ENCODE results near the gene MTCL1. TPM values are rescaled to one million over a fixed set of nuclear protein-coding genes. Genes with fewer than 3 reads are reported as not detected.

The MTCL1 gene
- total and polyA plus RNA-seq, 9 donors: 2.2 to 9.6 (median 6.5) TPM

DNA sequence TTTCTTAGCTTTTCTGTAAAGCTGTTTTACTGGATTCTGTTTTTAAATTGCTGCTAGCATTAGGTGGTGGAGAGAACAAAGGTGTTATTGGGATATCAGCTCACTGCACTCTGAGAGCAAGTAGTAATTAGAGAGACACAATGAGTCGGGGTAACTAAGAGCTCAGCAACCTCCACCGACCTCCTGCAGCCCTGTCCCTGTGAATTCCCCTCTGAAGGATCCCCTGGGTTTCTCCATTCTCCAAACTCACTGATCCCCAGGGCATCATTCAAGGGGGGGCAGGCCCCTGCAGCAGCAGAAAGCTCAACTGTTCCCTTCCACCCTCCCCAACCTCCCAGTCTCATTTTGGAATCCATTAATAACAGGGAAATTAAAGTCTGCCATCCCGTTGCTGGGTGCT, 73.0 kb downstream of the MTCL1 start:
- WGBS, 3 donors: 46 to 58% (median 58%) methylated on average over 3 of the region's 3 CpGs
- intact Hi-C loops (cut with DNase I): no loop called here
- Histone ChIP-seq H3K36me3 (no peaks in the 10 kb centered on the region), H3K9me3 (no peaks in the 10 kb centered on the region), H3K4me1 (ENCODE audit: insufficient read depth) (peaks cover 5% of the 10 kb centered on the region), H3K27me3 (no peaks in the 10 kb centered on the region), H3K27ac (no peak overlapping the region), H3K4me3 (no peak overlapping the region)
- TF ChIP-seq, protein P1, sequence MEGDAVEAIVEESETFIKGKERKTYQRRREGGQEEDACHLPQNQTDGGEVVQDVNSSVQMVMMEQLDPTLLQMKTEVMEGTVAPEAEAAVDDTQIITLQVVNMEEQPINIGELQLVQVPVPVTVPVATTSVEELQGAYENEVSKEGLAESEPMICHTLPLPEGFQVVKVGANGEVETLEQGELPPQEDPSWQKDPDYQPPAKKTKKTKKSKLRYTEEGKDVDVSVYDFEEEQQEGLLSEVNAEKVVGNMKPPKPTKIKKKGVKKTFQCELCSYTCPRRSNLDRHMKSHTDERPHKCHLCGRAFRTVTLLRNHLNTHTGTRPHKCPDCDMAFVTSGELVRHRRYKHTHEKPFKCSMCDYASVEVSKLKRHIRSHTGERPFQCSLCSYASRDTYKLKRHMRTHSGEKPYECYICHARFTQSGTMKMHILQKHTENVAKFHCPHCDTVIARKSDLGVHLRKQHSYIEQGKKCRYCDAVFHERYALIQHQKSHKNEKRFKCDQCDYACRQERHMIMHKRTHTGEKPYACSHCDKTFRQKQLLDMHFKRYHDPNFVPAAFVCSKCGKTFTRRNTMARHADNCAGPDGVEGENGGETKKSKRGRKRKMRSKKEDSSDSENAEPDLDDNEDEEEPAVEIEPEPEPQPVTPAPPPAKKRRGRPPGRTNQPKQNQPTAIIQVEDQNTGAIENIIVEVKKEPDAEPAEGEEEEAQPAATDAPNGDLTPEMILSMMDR (IDR thresholded peaks at IDR 0.05): no peak
- TF ChIP-seq POLR2A (IDR thresholded peaks at IDR 0.05): no peak
- no peak for TF ChIP-seq EP300 (IDR thresholded peaks at IDR 0.05)
- DNase-seq: no peak

DNA sequence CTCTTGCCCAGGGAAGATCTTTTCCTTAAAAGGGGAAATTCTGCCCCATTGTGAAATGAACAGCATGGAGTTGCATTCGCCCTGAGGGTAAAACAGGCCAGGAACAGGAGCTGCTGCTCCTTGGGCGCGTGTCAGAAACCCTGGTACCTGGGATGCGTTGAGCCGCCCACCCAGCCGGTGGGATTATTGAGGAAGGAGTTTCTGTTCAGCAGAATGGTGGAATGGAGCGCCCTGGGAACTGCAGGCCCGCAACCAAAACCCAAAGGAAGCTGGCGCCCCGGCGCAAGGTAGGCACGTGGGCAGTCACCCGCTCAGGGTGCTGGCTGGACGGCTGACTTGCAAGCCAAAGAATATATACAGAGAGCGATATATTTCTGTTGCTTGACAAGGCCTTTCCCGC, 73.5 kb downstream of the MTCL1 start:
- H3K9me3 ChIP-seq: no peaks in the 10 kb centered on the region
- H3K4me1 ChIP-seq (ENCODE audit: insufficient read depth): peaks cover 5% of the 10 kb centered on the region
- no peak overlapping the region for H3K27ac ChIP-seq
- intact Hi-C loops (cut with DNase I): no loop called here
- no peaks in the 10 kb centered on the region for H3K36me3 ChIP-seq
- no peaks in the 10 kb centered on the region for H3K27me3 ChIP-seq
- 93 to 97% (median 94%) methylated on average over 16 of the region's 16 CpGs for WGBS, 3 donors
- TF ChIP-seq, protein P1 (IDR thresholded peaks at IDR 0.05): no peak
- TF ChIP-seq EP300 (IDR thresholded peaks at IDR 0.05) (no peak), POLR2A (IDR thresholded peaks at IDR 0.05) (no peak)
- H3K4me3 ChIP-seq: no peak overlapping the region
- no peak for DNase-seq

DNA sequence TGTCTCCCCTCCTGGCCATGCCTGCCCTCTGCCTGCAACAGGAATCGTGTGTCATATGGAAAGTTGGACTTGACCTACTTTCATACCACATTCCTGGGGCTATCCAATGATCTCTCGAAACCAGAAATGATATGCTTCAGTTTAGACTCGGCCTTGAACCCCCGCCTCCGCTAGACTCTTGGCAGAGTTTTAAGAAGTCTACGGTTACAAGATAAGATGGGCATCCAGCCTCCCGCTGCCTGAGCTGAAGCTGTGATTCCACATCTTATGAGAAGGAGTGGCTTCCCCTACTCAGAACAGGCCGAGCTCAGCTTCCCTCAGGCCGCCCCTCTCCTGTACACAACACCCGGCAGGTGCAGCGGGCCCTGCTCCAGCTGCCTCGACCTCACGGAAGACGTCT, 73.9 kb downstream of the MTCL1 start:
- Histone ChIP-seq H3K27ac (no peak overlapping the region), H3K4me3 (no peak overlapping the region), H3K27me3 (no peaks in the 10 kb centered on the region), H3K4me1 (ENCODE audit: insufficient read depth) (peaks cover 5% of the 10 kb centered on the region), H3K36me3 (no peaks in the 10 kb centered on the region), H3K9me3 (no peaks in the 10 kb centered on the region)
- 31 to 54% (median 37%) methylated on average over 14 of the region's 14 CpGs for WGBS, 3 donors
- peak in 2 of 5 donors; percentile 28 to 53 for DNase-seq
- intact Hi-C loops (cut with DNase I): no loop called here
- TF ChIP-seq POLR2A (IDR thresholded peaks at IDR 0.05): no peak
- TF ChIP-seq, protein P1 (IDR thresholded peaks at IDR 0.05): no peak
- TF ChIP-seq EP300 (IDR thresholded peaks at IDR 0.05): no peak

DNA sequence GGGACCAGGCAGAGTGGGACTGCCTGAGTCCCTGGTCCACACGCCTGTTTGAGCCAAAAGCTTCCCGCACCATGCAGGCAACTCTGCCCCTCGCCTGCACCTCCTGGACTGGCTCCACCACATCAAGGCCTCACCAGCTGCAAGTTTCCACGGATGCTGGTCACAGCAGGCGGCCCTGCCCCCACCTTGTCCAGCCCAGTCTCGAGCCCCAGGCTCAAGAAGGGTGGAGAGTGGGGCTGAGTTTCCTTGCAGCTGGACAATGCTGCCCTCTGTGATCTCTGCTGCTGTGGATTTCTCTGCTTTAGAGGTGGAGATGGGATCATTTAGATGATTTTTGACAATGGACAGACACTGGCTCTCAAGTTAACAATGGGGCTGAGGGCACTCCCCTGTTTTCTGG, 74.9 kb downstream of the MTCL1 start:
- no peaks in the 10 kb centered on the region for H3K36me3 ChIP-seq
- no peak for TF ChIP-seq POLR2A (IDR thresholded peaks at IDR 0.05)
- no peaks in the 10 kb centered on the region for H3K27me3 ChIP-seq
- no peak overlapping the region for H3K4me3 ChIP-seq
- no peaks in the 10 kb centered on the region for H3K9me3 ChIP-seq
- 69 to 83% (median 71%) methylated on average over 6 of the region's 6 CpGs for WGBS, 3 donors
- no peak overlapping the region for H3K27ac ChIP-seq
- no peak for DNase-seq
- intact Hi-C loops (cut with DNase I): no loop called here
- H3K4me1 ChIP-seq (ENCODE audit: insufficient read depth): peaks cover 5% of the 10 kb centered on the region

DNA sequence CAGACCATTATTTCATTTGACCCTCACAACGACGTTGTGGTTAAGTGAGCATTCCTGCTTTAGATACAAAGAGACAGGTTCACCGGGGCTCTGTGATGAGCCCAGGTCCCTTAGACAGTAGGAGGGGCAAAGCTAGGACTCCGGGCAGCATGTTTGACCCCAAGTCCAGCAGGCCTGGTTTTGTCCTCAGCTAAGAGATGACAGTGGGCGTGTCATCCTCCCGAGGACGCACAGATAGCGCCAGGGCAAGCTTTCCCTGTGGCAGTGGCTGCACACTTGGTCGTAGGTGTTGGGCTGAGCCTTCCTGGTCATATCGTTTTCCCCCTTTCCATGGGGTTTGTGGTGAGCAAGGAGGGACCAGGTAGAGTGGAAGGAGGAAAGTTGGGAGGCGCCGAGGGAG, 76.3 kb downstream of the MTCL1 start:
- no peaks in the 10 kb centered on the region for H3K36me3 ChIP-seq
- H3K27ac ChIP-seq: no peak overlapping the region
- TF ChIP-seq, protein P1 (IDR thresholded peaks at IDR 0.05): no peak
- TF ChIP-seq POLR2A (IDR thresholded peaks at IDR 0.05) (no peak), EP300 (IDR thresholded peaks at IDR 0.05) (no peak)

More for the DNA sequence above, 76.3 kb downstream of the MTCL1 start:
- Histone ChIP-seq H3K9me3 (no peaks in the 10 kb centered on the region), H3K4me3 (no peak overlapping the region), H3K27me3 (no peaks in the 10 kb centered on the region), H3K4me1 (ENCODE audit: insufficient read depth) (peaks cover 5% of the 10 kb centered on the region)
- no peak for DNase-seq
- 83 to 91% (median 87%) methylated on average over 12 of the region's 12 CpGs for WGBS, 3 donors
- intact Hi-C loops (cut with DNase I): no loop called here

Data from ovary (tissue), 9 donors.